ENCODE results near the gene GNG7. TPM values are rescaled to one million over a fixed set of nuclear protein-coding genes. Genes with fewer than 3 reads are reported as not detected.

GNG7 gene
- total RNA-seq, 4 donors from 2014 or later, result 4.7 to 15.6 (median 9.2) TPM

- H3K4me3 ChIP-seq, result no peak overlapping the region
- peaks cover 37% of the 10 kb centered on the region for H3K27me3 ChIP-seq
- H3K27ac ChIP-seq, result no peak overlapping the region
- TF ChIP-seq POLR2A (IDR thresholded peaks at IDR 0.05), result no peak
- no peak for TF ChIP-seq CTCF (IDR thresholded peaks at IDR 0.05)
- TF ChIP-seq EP300 (IDR thresholded peaks at IDR 0.05), result no peak
- TF ChIP-seq POLR2AphosphoS5 (IDR thresholded peaks at IDR 0.05), result no peak
- H3K36me3 ChIP-seq, result peaks cover 0 to 13% of the 10 kb centered on the region in 2 donors
- H3K4me1 ChIP-seq, result peaks cover 0 to 16% (median 8%) of the 10 kb centered on the region in 3 donors
- H3K9me3 ChIP-seq, result no peaks in the 10 kb centered on the region
- WGBS, 2 donors (ENCODE audit: low coverage in 1 of 2), result 47% methylated on average over 5 of the region's 16 CpGs; no CpG with 5 or more reads in 1 of the 2 donors
- no peak for ATAC-seq
Measured at GRCh38 chr19:2727640-2727944, 25.1 kb upstream of the GNG7 start.

GRCh38 chr19:2726904-2727639 lies 24.6 kb upstream of the GNG7 start:
- Histone ChIP-seq H3K9me3 (no peaks in the 10 kb centered on the region), H3K4me1 (peaks cover 0 to 21% (median 10%) of the 10 kb centered on the region in 3 donors), H3K27ac (no peak overlapping the region), H3K27me3 (peaks cover 39% of the 10 kb centered on the region), H3K36me3 (peaks cover 0 to 8% of the 10 kb centered on the region in 2 donors), H3K4me3 (no peak overlapping the region)
- no peak for TF ChIP-seq EP300 (IDR thresholded peaks at IDR 0.05)
- no peak for TF ChIP-seq CTCF (IDR thresholded peaks at IDR 0.05)
- no peak for TF ChIP-seq POLR2AphosphoS5 (IDR thresholded peaks at IDR 0.05)
- no peak for TF ChIP-seq POLR2A (IDR thresholded peaks at IDR 0.05)
- no peak for ATAC-seq
- WGBS, 2 donors (ENCODE audit: low coverage in 1 of 2), result no CpG with 5 or more reads among the region's 26 CpGs

GRCh38 chr19:2726160-2726855 lies 23.8 kb upstream of the GNG7 start:
- WGBS, 2 donors (ENCODE audit: low coverage in 1 of 2), result 54 to 80% methylated on average over 2 to 3 of the region's 15 CpGs
- H3K4me3 ChIP-seq, result no peak overlapping the region
- ATAC-seq, result no peak
- H3K4me1 ChIP-seq, result peaks cover 0 to 29% (median 10%) of the 10 kb centered on the region in 3 donors
- no peaks in the 10 kb centered on the region for H3K9me3 ChIP-seq
- H3K36me3 ChIP-seq, result peaks cover 0 to under 1% of the 10 kb centered on the region in 2 donors
- H3K27ac ChIP-seq, result no peak overlapping the region
- TF ChIP-seq EP300 (IDR thresholded peaks at IDR 0.05) (no peak), POLR2A (IDR thresholded peaks at IDR 0.05) (no peak), POLR2AphosphoS5 (IDR thresholded peaks at IDR 0.05) (no peak), CTCF (IDR thresholded peaks at IDR 0.05) (no peak)
- H3K27me3 ChIP-seq, result peaks cover 47% of the 10 kb centered on the region

- TF ChIP-seq POLR2A (IDR thresholded peaks at IDR 0.05) (no peak), EP300 (IDR thresholded peaks at IDR 0.05) (no peak), CTCF (IDR thresholded peaks at IDR 0.05) (no peak), POLR2AphosphoS5 (IDR thresholded peaks at IDR 0.05) (no peak)
- H3K27ac ChIP-seq, result peak overlapping the region in 2 of 4 donors; percentile 82 to 84
- WGBS, 2 donors (ENCODE audit: low coverage in 1 of 2), result 48% methylated on average over 4 of the region's 7 CpGs; no CpG with 5 or more reads in 1 of the 2 donors
- H3K9me3 ChIP-seq, result no peaks in the 10 kb centered on the region
- H3K36me3 ChIP-seq, result no peaks in the 10 kb centered on the region
- ATAC-seq, result no peak
- peaks cover 67% of the 10 kb centered on the region for H3K27me3 ChIP-seq
- H3K4me3 ChIP-seq, result no peak overlapping the region
- peaks cover 0 to 47% (median 20%) of the 10 kb centered on the region in 3 donors for H3K4me1 ChIP-seq
Measured at GRCh38 chr19:2724148-2724557, 21.7 kb upstream of the GNG7 start.
